MM.1S (cell line): Measurements from ENCODE around the gene TTC6.

Source experiments
- DNase-seq: peaks from one replicate; pipeline ENCODE4 v3.0.0-alpha.2; 2015
- H2AFZ ChIP-seq: fragments of 300-600 bp; sonication (generic); 2 replicates; pipeline ENCODE4 v1.6.0; 2016; ENCODE audit warnings: antibody characterized with exemption, low read length
- H3F3A ChIP-seq: fragments of 300-600 bp; sonication (generic); 2 replicates; pipeline ENCODE4 v1.6.1; 2016; ENCODE audit warnings: mild to moderate bottlenecking, antibody characterized with exemption, low read length, moderate library complexity, mixed read lengths; ENCODE audit not compliant: insufficient read depth
- H3K27ac ChIP-seq: fragments of 300-600 bp; sonication (generic); 2 replicates; pipeline ENCODE4 v1.5.1; 2016; ENCODE audit warnings: mild to moderate bottlenecking, low read length
- H3K27me3 ChIP-seq: fragments of 300-600 bp; sonication (generic); replicated peaks from 2 replicates; pipeline ENCODE4 v1.6.0; 2016; ENCODE audit warnings: low read length; ENCODE audit not compliant: insufficient read depth
- H3K36me3 ChIP-seq: fragments of 300-600 bp; sonication (generic); replicated peaks from 2 replicates; pipeline ENCODE4 v1.6.1; 2016; ENCODE audit warnings: mild to moderate bottlenecking, low read length, mixed read lengths; ENCODE audit not compliant: insufficient read depth
- H3K4me1 ChIP-seq: fragments of 300-600 bp; sonication (generic); 2 replicates; pipeline ENCODE4 v1.6.1; 2016; ENCODE audit warnings: low read length, mixed read lengths
- H3K4me2 ChIP-seq: fragments of 300-600 bp; sonication (generic); 2 replicates; pipeline ENCODE4 v1.6.0; 2016; ENCODE audit warnings: low read depth, low read length
- H3K4me3 ChIP-seq: fragments of 300-600 bp; sonication (generic); 2 replicates; pipeline ENCODE4 v1.5.1; 2016; ENCODE audit warnings: low read length, mixed read lengths
- H3K79me2 ChIP-seq: fragments of 300-600 bp; sonication (generic); 2 replicates; pipeline ENCODE4 v1.6.1; 2016; ENCODE audit warnings: mixed run types, low read length, mixed read lengths
- H3K9ac ChIP-seq: fragments of 300-600 bp; sonication (generic); 2 replicates; pipeline ENCODE4 v1.6.1; 2016; ENCODE audit warnings: low read length, mixed read lengths
- H3K9me2 ChIP-seq: fragments of 300-600 bp; sonication (generic); replicated peaks from 2 replicates; pipeline ENCODE4 v1.6.1; 2016; ENCODE audit warnings: mild to moderate bottlenecking, low read length, mixed read lengths; ENCODE audit not compliant: insufficient read depth
- H3K9me3 ChIP-seq: fragments of 300-600 bp; sonication (generic); replicated peaks from 2 replicates; pipeline ENCODE4 v1.6.1; 2016; ENCODE audit warnings: mild to moderate bottlenecking, low read length, mixed read lengths; ENCODE audit not compliant: insufficient read depth
- H4K20me1 ChIP-seq: fragments of 300-600 bp; sonication (generic); 2 replicates; pipeline ENCODE4 v1.6.1; 2016; ENCODE audit warnings: mild to moderate bottlenecking, low read length, moderate library complexity, mixed read lengths; ENCODE audit not compliant: insufficient read depth
- CTCF ChIP-seq: fragments of 300-600 bp; sonication (generic); IDR thresholded peaks from 2 replicates; pipeline ENCODE4 v1.5.1; 2016; ENCODE audit warnings: antibody characterized with exemption, low read length, mixed read lengths
- EZH2 ChIP-seq: fragments of 300-600 bp; sonication (generic); optimal IDR thresholded peaks from 2 replicates; pipeline ENCODE3; 2017; ENCODE audit warnings: low read depth, mild to moderate bottlenecking, antibody characterized with exemption, low read length, mixed read lengths
- EZH2phosphoT487 ChIP-seq: fragments of 300-600 bp; sonication (generic); IDR thresholded peaks from 2 replicates; pipeline ENCODE4 v1.6.1; 2018; ENCODE audit warnings: antibody characterized with exemption, low read length

Gene TTC6

DNA sequence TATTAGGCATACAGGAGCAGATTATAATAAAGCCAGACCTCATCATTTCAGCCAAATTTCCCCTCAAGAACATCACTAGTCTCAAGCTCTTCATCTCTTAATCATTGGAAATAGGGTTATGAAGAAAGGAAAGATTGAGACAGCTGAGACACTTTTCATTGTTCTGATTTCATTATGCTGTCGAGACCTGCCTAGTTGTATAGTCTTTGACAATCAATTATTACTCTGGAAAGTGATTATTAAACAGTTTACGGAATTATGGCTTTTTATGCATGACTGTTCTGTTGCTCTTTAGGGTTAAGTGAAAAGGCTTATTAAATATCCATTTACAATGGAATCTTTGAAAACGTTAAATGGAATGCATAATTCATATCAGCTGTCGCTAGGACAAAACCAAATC lies 48.3 kb downstream of the TTC6 start:
- H3K4me3 ChIP-seq = no peak overlapping the region
- no peak overlapping the region for H3K27ac ChIP-seq
- no peaks in the 10 kb centered on the region for H3K9me2 ChIP-seq
- no peaks in the 10 kb centered on the region for H4K20me1 ChIP-seq
- no peaks in the 10 kb centered on the region for H3K9me3 ChIP-seq
- H3K4me2 ChIP-seq = no peak overlapping the region
- H3K36me3 ChIP-seq = no peaks in the 10 kb centered on the region
- no peak overlapping the region for H2AFZ ChIP-seq
- no peaks in the 10 kb centered on the region for H3K27me3 ChIP-seq
- no peaks in the 10 kb centered on the region for H3K79me2 ChIP-seq
- H3K4me1 ChIP-seq = no peaks in the 10 kb centered on the region
- no peaks in the 10 kb centered on the region for H3F3A ChIP-seq
- TF ChIP-seq EZH2phosphoT487 (no peak), EZH2 (no peak), CTCF (no peak)
- no peak overlapping the region for H3K9ac ChIP-seq
- no peak for DNase-seq
